Epithelial cell of proximal tubule (primary cell): ENCODE data around the gene ATP6AP1. TPM values are rescaled to one million over a fixed set of nuclear protein-coding genes. Genes with fewer than 3 reads are reported as not detected.

Source experiments
- DNase-seq: peaks from one replicate; pipeline ENCODE4 v3.0.0-alpha.2; 2011; ENCODE audit warnings: low read depth
- H3K4me3 ChIP-seq: 2 replicates; pipeline ENCODE4 v1.5.1; 2011; ENCODE audit warnings: low read depth, mild to moderate bottlenecking, low read length
- total RNA-seq: library from RNA; depleted of rRNA; stranded (reverse); fragments of >200 nt; gene quantifications from 2 replicates; pipeline ENCODE4 v1.2.3, GENCODE V29; 2015
- TF ChIP-seq, protein P1 (sequence below): conservative IDR thresholded peaks from 2 replicates; pipeline ENCODE4 v1.5.1; 2012; ENCODE audit warnings: low read depth, mild to moderate bottlenecking, low read length

Gene ATP6AP1
- total RNA-seq, 1 donor from 2014 or later = 55.1 TPM

DNA sequence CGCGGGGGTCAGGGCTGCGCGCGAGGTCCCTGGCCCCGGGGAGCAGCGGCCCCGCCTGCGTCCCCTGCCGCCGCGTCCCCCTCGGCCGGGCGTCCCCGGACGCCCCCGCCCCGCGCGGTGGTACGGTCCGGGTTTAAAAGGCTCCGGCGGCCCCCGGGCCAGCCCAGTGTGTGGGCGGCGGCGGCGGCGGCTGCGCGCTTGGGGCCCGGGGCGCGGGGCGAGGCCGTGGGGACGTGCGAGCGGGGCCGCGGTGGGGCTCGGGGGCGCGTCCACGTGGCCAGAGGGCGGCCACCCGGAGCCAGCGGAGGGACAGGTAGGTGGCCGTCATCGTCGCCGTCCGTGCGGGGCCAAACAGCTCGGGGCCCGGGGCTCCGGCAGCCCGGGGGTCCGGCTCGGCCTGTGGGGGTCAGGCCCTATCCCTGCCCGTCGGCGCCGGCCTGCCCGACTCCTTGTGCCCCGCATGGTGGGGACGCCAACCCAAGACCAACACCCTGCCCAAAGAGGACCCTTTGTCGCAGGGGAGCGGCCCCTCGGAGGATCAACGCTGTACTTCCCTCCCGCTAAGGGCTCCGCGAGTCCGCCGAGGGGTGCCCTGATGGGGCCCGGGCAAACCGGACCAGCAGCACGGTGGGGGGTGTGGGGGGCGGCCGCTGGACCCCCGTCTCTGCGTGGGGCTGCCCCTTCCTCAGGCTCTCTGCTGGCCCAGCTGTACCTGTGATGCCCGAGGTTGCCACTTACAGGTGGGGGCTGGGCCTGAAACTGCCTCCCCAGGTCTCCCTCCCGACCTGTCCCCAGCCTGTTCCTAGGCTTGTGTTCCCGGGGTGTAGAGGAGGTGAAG, 29.9 kb downstream of the ATP6AP1 start, which contains the start of gene PLXNA3:
PLXNA3 (plus strand) TSS at position 166 of the 838 bp plus-strand sequence. CDS start 1,903 bp downstream, outside the sequence.
- TF ChIP-seq, protein P1, sequence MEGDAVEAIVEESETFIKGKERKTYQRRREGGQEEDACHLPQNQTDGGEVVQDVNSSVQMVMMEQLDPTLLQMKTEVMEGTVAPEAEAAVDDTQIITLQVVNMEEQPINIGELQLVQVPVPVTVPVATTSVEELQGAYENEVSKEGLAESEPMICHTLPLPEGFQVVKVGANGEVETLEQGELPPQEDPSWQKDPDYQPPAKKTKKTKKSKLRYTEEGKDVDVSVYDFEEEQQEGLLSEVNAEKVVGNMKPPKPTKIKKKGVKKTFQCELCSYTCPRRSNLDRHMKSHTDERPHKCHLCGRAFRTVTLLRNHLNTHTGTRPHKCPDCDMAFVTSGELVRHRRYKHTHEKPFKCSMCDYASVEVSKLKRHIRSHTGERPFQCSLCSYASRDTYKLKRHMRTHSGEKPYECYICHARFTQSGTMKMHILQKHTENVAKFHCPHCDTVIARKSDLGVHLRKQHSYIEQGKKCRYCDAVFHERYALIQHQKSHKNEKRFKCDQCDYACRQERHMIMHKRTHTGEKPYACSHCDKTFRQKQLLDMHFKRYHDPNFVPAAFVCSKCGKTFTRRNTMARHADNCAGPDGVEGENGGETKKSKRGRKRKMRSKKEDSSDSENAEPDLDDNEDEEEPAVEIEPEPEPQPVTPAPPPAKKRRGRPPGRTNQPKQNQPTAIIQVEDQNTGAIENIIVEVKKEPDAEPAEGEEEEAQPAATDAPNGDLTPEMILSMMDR = no peak
- H3K4me3 ChIP-seq = peak within 1 kb of the TSS; percentile 71
- no peak for DNase-seq

DNA sequence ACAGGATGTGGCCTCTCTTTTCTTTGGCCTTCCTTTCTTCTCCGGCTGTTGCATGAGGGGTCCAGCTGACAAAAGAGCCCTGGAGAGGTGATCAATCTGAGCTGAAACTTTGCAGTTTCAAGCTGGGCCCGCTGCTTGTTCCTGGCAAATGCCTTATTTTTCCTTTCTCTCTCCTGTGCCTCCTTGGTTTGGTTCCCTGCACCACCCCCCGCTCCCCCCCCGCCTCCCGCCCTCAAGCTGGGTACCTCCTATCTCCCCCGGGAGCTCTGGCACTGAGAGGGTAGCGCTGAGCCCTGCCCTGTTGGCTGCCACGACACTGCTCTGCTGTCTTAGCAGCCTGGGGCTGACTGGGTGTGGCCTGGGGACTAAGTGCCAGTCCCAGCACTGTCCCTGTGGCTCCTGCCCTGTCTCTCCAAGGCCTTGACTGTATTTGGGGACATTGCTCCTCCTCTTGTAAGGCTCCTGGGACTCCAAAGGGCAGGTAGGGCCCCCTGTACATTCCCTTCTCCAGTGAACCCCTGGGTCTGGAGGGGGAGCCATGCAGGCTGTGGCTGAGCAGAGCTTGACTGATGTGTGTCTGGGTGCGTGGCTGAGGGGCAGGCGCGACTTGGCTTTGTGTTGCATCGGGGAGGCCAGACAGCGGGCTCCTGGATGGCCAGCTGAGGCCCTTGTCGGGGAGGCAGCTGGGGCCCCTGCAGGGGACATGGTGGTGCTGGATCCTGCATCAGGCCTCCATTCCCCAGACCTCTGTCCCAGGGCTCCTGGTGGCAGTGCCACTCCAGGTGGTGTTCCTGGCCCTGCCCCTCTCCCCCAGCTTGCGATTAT, 30.7 kb downstream of the ATP6AP1 start:
- peak overlapping the region; percentile 71 for H3K4me3 ChIP-seq

DNA sequence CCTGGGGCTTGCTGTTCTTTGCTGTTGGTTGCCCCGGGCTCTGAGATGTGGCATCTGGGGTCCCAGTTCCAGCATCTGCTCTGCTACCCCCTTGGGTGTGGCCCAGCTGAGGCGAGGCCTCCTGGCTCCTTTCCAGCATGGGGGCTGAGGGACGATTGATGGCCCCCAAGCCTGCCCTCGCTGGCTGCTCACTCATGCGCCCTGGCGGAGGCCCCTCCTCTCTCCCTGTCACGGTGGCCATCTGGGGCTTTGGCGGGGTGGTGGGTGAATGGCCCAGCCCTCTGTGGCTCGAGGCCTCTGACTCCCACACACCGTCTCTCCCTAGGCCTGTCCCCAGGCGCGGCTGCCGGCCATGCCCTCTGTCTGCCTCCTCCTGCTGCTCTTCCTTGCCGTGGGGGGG, 31.4 kb downstream of the ATP6AP1 start:
- TF ChIP-seq, protein P1 = no peak
- DNase-seq = no peak
- H3K4me3 ChIP-seq = peak overlapping the region; percentile 71

More for the DNA sequence above, 30.7 kb downstream of the ATP6AP1 start:
- TF ChIP-seq, protein P1 = no peak
- no peak for DNase-seq

DNA sequence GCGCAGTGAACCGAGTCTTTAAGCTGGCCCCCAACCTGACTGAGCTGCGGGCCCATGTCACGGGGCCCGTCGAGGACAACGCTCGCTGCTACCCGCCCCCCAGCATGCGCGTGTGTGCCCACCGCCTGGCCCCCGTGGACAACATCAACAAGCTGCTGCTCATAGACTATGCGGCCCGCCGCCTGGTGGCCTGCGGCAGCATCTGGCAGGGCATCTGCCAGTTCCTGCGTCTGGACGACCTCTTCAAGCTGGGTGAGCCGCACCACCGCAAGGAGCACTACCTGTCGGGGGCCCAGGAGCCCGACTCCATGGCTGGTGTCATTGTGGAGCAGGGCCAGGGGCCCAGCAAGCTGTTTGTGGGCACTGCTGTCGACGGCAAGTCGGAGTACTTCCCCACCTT, 31.8 kb downstream of the ATP6AP1 start:
- TF ChIP-seq, protein P1 = no peak
- no peak overlapping the region for H3K4me3 ChIP-seq
- DNase-seq = no peak

DNA sequence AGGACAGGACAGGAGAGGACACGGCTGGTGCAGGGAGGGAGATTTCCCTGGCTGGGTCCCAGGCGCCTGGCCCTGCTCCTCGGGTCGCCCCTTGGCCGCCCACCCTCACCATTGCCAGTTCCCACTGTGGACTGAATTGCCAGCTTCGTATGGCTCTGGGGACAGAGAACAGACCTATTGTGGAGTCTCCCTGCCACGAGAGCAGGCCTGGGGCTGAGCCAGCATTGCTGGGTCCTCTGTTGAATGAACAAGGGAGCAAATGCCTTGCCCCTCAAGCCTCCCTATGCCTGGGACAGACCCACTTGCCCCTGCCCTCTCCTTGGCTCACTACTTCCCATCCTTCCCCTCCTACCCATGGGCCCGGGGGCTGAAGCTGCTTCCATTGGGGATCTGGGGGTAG, 33.9 kb downstream of the ATP6AP1 start:
- TF ChIP-seq, protein P1 = no peak
- H3K4me3 ChIP-seq = no peak overlapping the region
- no peak for DNase-seq

DNA sequence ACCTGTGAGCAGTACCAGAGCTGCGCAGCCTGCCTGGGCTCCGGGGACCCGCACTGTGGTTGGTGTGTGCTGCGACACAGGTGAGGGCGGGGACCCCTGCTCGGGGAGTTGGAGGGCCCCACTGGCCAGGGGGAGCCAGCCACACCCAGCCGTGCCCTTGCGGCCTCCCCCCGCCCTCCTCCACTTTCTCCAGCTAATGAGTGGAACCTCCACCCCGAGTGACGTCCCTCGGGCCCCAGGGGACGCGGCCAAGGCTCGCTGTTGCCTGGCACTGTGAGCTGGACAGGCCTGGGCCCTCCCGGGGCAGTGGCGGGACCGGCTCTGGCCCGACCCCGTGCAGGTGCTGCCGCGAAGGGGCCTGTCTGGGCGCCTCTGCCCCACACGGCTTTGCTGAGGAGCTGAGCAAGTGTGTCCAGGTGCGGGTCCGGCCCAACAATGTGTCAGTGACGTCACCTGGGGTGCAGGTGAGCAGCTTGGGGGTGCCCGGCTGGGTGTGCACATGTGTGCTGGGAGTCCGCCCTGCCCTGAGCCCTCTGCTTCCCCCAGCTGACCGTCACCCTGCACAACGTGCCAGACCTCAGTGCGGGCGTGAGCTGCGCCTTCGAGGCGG, 35.2 kb downstream of the ATP6AP1 start:
- TF ChIP-seq, protein P1 = no peak
- DNase-seq = no peak
- no peak overlapping the region for H3K4me3 ChIP-seq
